Esophagus squamous epithelium (tissue), 4 donors: ENCODE measurements around the gene PRSS2.

Experiments
- CTCF ChIP-seq, 6 experiments: fragments of 450-650 bp in 4 of 6; fragments of 200-600 bp in 2 of 6; sonication (generic) in 2 of 6; IDR thresholded peaks; one replicate each; pipeline ENCODE4 v1.5.1; 2016 to 2019; ENCODE audit warnings: antibody characterized with exemption in 6 of 6, mild to moderate bottlenecking in 4 of 6, moderate library complexity in 4 of 6
- POLR2A ChIP-seq, 4 donors: fragments of 450-650 bp; IDR thresholded peaks; one replicate each; pipeline ENCODE4 v1.6.1; 2017; ENCODE audit warnings: antibody characterized with exemption in 4 of 4, mild to moderate bottlenecking in 4 of 4, moderate library complexity in 3 of 4

- TF ChIP-seq CTCF (IDR thresholded peaks at IDR 0.05): no peak
- no peak for TF ChIP-seq POLR2A (IDR thresholded peaks at IDR 0.05)
These were observed 25.6 kb upstream of the PRSS2 start for GRCh38 chr7:142745091-142745635.
